Pancreas (tissue), 10 donors: ENCODE results near the gene TMCC1. TPM values are rescaled to one million over a fixed set of nuclear protein-coding genes. Genes with fewer than 3 reads are reported as not detected.

Source experiments
- ATAC-seq, 4 donors: fragments of 200-7000 bp; cut with Tn5 transposase; one replicate each; pipeline versions ENCODE4 v1.8.0 to v1.9.1; 2020; ENCODE audit warnings: mild to moderate bottlenecking in 4 of 4, moderate library complexity in 4 of 4
- DNase-seq, 6 donors: peaks; one replicate each; pipeline ENCODE4 v3.0.0-alpha.2; 2020
- FAIRE-seq: peaks from 2 replicates; lab custom pipeline; 2012; peaks lifted over from hg19 to GRCh38; lab: Jason Lieb, UNC
- H3K27ac ChIP-seq, 4 donors: fragments of 200-600 bp; sonication (generic); 1 replicate in 3 of 4; 2 replicates in 1 of 4; pipeline versions ENCODE4 v1.5.0 to v1.8.0; 2020
- H3K27me3 ChIP-seq, 4 donors: fragments of 200-600 bp; one replicate each; pipeline ENCODE4 v1.8.0; 2021
- H3K36me3 ChIP-seq, 3 donors: fragments of 200-600 bp; sonication (generic) in 1 of 3; one replicate each; pipeline versions ENCODE4 v1.5.0 to v1.8.0; 2020 to 2021
- H3K4me1 ChIP-seq, 3 donors: fragments of 200-600 bp; one replicate each; pipeline ENCODE4 v1.8.0; 2021
- H3K4me3 ChIP-seq, 4 donors: fragments of 200-600 bp; sonication (generic) in 2 of 4; one replicate each; pipeline versions ENCODE4 v1.5.0 to v1.8.0; 2020 to 2021
- H3K9me3 ChIP-seq, 4 donors: fragments of 200-600 bp; one replicate each; pipeline ENCODE4 v1.8.0; 2021
- CTCF ChIP-seq, 4 donors: fragments of 200-600 bp; sonication (generic) in 3 of 4; IDR thresholded peaks; one replicate each; pipeline versions ENCODE4 v1.5.0 to v1.8.0; 2021; ENCODE audit warnings: antibody characterized with exemption in 4 of 4
- whole genome bisulfite sequencing, 2 donors: extraction: QIAGEN DNeasy Blood & Tissue Kit; methylation state at CpG; one replicate each; pipeline ENCODE4 v1.1.7; 2013; 5-methylcytosine and 5-hydroxymethylcytosine counted together
- intact Hi-C, 3 donors: fragments of 100-400 bp; cut with DNase I; formaldehyde crosslinking; loops; one replicate each; pipeline versions ENCODE4 v1.11.1 to v1.14.2; 2022
- polyA plus RNA-seq, 2 donors: library from polyadenylated mRNA; stranded (reverse); fragments of 200-250 nt; gene quantifications; one replicate each; pipeline ENCODE4 v1.2.3, GENCODE V29; 2013
- total RNA-seq, 6 donors: library from RNA; stranded (reverse); fragmentation: NEBNext Ultra II Directional in 4 of 6; extraction: Animal tissue kit (Norgen Biotek cat#: 25700) in 4 of 6; gene quantifications; one replicate each; pipeline versions ENCODE4 v1.2.1 to v1.2.4, GENCODE V29; 2021 to 2023
- donor health status: healthy with polysubstance abuse.
- donor health status: DM: no; HTN: no; CAD: no; lungs with moderate emphysema.
- donor health status: DM: no; HTN: no; CAD: no.
- donor health status: control.
- donor health status: control.
- donor health status: Bipolar disorder and iron deficiency.
- donor health status: DM: yes; HTN: yes; CAD: no.
- donor health status: DM: no; HTN: no; CAD: no.
- donor health status: DM: no; HTN: no; CAD: no.
- donor health status: DM: yes; HTN: yes; CAD: no.

Gene TMCC1
- total and polyA plus RNA-seq, 8 donors: 5.6 to 27.5 (median 16.9) TPM

GRCh38 chr3:129705274-129705673 lies 188.2 kb downstream of the TMCC1 start:
- Histone ChIP-seq H3K27me3 (no peaks in the 10 kb centered on the region), H3K27ac (no peak overlapping the region), H3K36me3 (no peaks in the 10 kb centered on the region), H3K9me3 (no peaks in the 10 kb centered on the region), H3K4me1 (no peaks in the 10 kb centered on the region), H3K4me3 (no peak overlapping the region)
- 98 to 100% methylated on average over 3 of the region's 3 CpGs for WGBS, 2 donors
- no peak for DNase-seq
- ATAC-seq: no peak
- no peak for TF ChIP-seq CTCF (IDR thresholded peaks at IDR 0.05)
- intact Hi-C loops: no loop called here
- FAIRE-seq: no peak

GRCh38 chr3:129703913-129704312 lies 189.6 kb downstream of the TMCC1 start:
- TF ChIP-seq CTCF (IDR thresholded peaks at IDR 0.05): no peak
- no peak for ATAC-seq
- intact Hi-C loops: no loop called here
- no peaks in the 10 kb centered on the region for H3K36me3 ChIP-seq
- H3K9me3 ChIP-seq: no peaks in the 10 kb centered on the region
- FAIRE-seq: no peak
- WGBS, 2 donors: 80 to 81% methylated on average over 2 of the region's 2 CpGs
- DNase-seq: no peak
- no peaks in the 10 kb centered on the region for H3K27me3 ChIP-seq
- H3K4me3 ChIP-seq: no peak overlapping the region
- H3K27ac ChIP-seq: no peak overlapping the region
- H3K4me1 ChIP-seq: no peaks in the 10 kb centered on the region

- no peak for DNase-seq
- Histone ChIP-seq H3K36me3 (no peaks in the 10 kb centered on the region), H3K27ac (no peak overlapping the region), H3K27me3 (no peaks in the 10 kb centered on the region), H3K4me3 (no peak overlapping the region), H3K4me1 (no peaks in the 10 kb centered on the region), H3K9me3 (no peaks in the 10 kb centered on the region)
- no peak for FAIRE-seq
- TF ChIP-seq CTCF (IDR thresholded peaks at IDR 0.05): no peak
- intact Hi-C loops: no loop called here
- ATAC-seq: no peak
- 94 to 98% methylated on average over 10 of the region's 10 CpGs for WGBS, 2 donors
These were observed 190.4 kb downstream of the TMCC1 start for GRCh38 chr3:129702934-129703712.

GRCh38 chr3:129701161-129701560 lies 192.3 kb downstream of the TMCC1 start:
- no peak for DNase-seq
- Histone ChIP-seq H3K4me1 (no peaks in the 10 kb centered on the region), H3K9me3 (no peaks in the 10 kb centered on the region), H3K36me3 (no peaks in the 10 kb centered on the region), H3K27ac (no peak overlapping the region), H3K27me3 (no peaks in the 10 kb centered on the region), H3K4me3 (no peak overlapping the region)
- WGBS, 2 donors: 89 to 96% methylated on average over 4 of the region's 4 CpGs
- no peak for ATAC-seq
- intact Hi-C loops: no loop called here
- FAIRE-seq: no peak
- no peak for TF ChIP-seq CTCF (IDR thresholded peaks at IDR 0.05)

- Histone ChIP-seq H3K36me3 (no peaks in the 10 kb centered on the region), H3K4me3 (no peak overlapping the region), H3K9me3 (no peaks in the 10 kb centered on the region), H3K27me3 (no peaks in the 10 kb centered on the region), H3K27ac (no peak overlapping the region), H3K4me1 (no peaks in the 10 kb centered on the region)
- intact Hi-C loops: no loop called here
- FAIRE-seq (no peak), DNase-seq (no peak), ATAC-seq (no peak)
- TF ChIP-seq CTCF (IDR thresholded peaks at IDR 0.05): no peak
- 94 to 97% methylated on average over 1 of the region's 1 CpG for WGBS, 2 donors
These were observed 193.9 kb downstream of the TMCC1 start for GRCh38 chr3:129699612-129700011.
